HG03135 (cell line): ENCODE results near the gene ARL8B.
A peak's percentile ranks its signal among the peaks of the same experiment; 100 is the strongest.

ENCODE experiments used
- ATAC-seq: cut with Tn5 transposase; IDR thresholded peaks from one replicate; pipeline ENCODE4 v1.9.1; 2021; ENCODE audit warnings: mild to moderate bottlenecking, moderate library complexity; ENCODE audit not compliant: unreplicated experiment

Gene ARL8B

GRCh38 chr3:5186089-5186857 is 64.2 kb downstream of the ARL8B start:
- ATAC-seq = no peak

- ATAC-seq = no peak
Measured at GRCh38 chr3:5186858-5187155, 64.7 kb downstream of the ARL8B start.

GRCh38 chr3:5187156-5187919 is 65.2 kb downstream of the ARL8B start, which contains the start of gene EDEM1:
TSS of gene EDEM1 (plus strand) at chr3:5187707. CDS start at chr3:5187806, 99 bp downstream.
- ATAC-seq = peak; percentile 85

GRCh38 chr3:5187920-5188418 is 65.9 kb downstream of the ARL8B start:
- ATAC-seq = peak; percentile 20

GRCh38 chr3:5188419-5189221 is 66.5 kb downstream of the ARL8B start:
- ATAC-seq = no peak

GRCh38 chr3:5190147-5190791 is 68.2 kb downstream of the ARL8B start:
- no peak for ATAC-seq

- ATAC-seq = no peak
Measured at GRCh38 chr3:5191555-5192304, 69.6 kb downstream of the ARL8B start.

- no peak for ATAC-seq
Measured at GRCh38 chr3:5192571-5193365, 70.7 kb downstream of the ARL8B start.

GRCh38 chr3:5194341-5194740 is 72.2 kb downstream of the ARL8B start:
- ATAC-seq = no peak

GRCh38 chr3:5194801-5195509 is 72.9 kb downstream of the ARL8B start:
- peak; percentile 28 for ATAC-seq

GRCh38 chr3:5195605-5196004 is 73.5 kb downstream of the ARL8B start:
- ATAC-seq = no peak

- no peak for ATAC-seq
Measured at GRCh38 chr3:5197022-5197421, 74.9 kb downstream of the ARL8B start.

GRCh38 chr3:5197470-5198312 is 75.6 kb downstream of the ARL8B start:
- ATAC-seq = peak; percentile 73

- ATAC-seq = no peak
Measured at GRCh38 chr3:5198313-5198677, 76.2 kb downstream of the ARL8B start.

- peak; percentile 30 for ATAC-seq
Measured at GRCh38 chr3:5198986-5199731, 77.1 kb downstream of the ARL8B start.

GRCh38 chr3:5201536-5201935 is 79.4 kb downstream of the ARL8B start:
- ATAC-seq = no peak

- no peak for ATAC-seq
Measured at GRCh38 chr3:5202222-5202621, 80.1 kb downstream of the ARL8B start.
